Skeletal muscle cell (primary cell): ENCODE data around the gene METTL25B.
A peak's percentile ranks its signal among the peaks of the same experiment; 100 is the strongest.

Experiments used
- DNase-seq: peaks from one replicate; pipeline ENCODE4 v3.0.0-alpha.2; 2010; ENCODE audit warnings: low read depth
- H3K4me3 ChIP-seq: 2 replicates; pipeline ENCODE4 v1.5.1; 2011; ENCODE audit warnings: low read depth, mild to moderate bottlenecking, control low read depth, low read length, moderate library complexity

The METTL25B gene

GRCh38 chr1:156721131-156721530, 7.1 kb upstream of the METTL25B start:
- H3K4me3 ChIP-seq: no peak overlapping the region

DNA sequence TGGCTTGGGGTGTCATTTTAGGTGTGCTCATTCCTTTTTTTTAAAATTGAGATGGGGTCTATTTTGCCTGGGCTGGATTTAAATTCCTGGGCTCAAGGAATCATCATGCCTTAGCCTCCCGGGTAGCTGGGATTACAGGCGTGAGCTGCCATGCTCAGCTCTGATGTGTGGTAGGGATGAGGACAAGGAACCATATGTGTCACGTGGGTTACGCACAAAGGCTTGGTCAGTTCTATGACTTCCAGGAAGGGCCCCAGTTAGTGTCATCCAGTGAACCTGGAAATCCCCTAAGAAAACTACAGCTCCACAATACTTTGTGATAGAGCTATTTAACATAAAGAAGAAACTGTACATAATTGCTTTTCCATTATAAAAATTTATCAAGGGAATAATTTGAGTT, 6.7 kb upstream of the METTL25B start:
- no peak overlapping the region for H3K4me3 ChIP-seq
- DNase-seq: no peak

More at GRCh38 chr1:156721131-156721530, 7.1 kb upstream of the METTL25B start:
- no peak for DNase-seq

DNA sequence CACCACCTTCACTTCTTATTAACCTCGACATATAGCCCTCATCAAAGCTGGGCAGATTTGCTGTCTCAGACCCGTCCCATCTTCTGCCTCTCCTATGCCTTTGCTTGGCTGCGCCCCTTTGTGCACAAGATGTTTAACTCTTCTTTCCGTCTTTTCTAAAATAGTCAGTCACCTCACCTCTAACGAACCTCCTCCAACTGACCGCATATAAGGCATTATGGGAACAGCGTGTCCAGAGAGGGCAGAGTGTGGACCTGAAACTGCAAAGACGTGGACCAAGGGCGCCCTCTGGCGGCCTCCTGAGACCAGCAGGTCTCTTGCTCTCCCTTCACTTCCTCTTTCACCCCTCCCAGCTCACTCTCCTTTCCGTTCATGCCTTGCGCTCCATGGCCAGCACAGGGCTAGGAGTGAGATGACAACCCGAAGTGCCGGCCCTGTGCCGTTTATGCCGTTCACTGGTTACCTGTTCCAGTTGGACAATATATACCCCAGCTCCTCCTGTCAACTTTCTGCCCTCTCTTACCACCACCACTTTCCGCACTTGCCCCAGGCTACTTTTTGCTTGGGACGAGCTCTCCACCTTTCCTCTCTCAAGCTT, 2.5 kb upstream of the METTL25B start:
- H3K4me3 ChIP-seq: peak overlapping the region; percentile 43
- no peak for DNase-seq

GRCh38 chr1:156726549-156727226, 1.6 kb upstream of the METTL25B start:
- no peak for DNase-seq
- H3K4me3 ChIP-seq: peak overlapping the region; percentile 83

- DNase-seq: no peak
- H3K4me3 ChIP-seq: peak overlapping the region; percentile 83
These were observed 777 bp upstream of the METTL25B start for GRCh38 chr1:156727492-156727891.

GRCh38 chr1:156728599-156729462, 562 bp downstream of the METTL25B start, which contains the start of gene ISG20L2:
Gene ISG20L2 (minus strand): TSS chr1:156728766. CDS start chr1:156727652, 1,114 bp downstream.
- peak within 1 kb of the TSS; percentile 83 for H3K4me3 ChIP-seq
- peak; percentile 95 for DNase-seq

DNA sequence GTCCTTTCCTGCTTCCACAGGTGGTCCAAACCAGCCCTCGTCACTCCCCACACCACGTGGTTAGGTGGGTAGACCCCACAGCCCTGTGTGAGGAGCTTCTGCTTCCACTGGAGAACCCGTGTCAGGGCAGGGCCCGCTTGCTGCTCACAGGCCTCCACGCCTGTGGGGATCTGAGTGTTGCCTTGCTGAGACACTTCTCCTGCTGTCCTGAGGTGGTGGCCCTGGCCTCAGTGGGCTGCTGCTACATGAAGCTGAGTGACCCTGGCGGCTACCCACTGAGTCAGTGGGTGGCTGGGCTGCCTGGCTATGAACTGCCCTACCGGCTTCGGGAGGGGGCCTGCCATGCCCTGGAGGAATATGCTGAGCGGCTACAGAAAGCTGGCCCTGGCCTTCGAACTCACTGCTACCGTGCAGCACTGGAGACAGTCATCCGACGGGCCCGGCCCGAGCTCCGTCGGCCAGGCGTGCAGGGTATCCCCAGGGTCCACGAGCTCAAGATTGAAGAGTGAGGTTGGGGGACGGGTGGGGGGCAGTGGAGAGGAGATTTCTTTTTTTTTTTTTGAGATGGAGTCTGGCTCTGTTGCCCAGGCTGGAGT, 5.8 kb downstream of the METTL25B start:
- H3K4me3 ChIP-seq: no peak overlapping the region
- no peak for DNase-seq

DNA sequence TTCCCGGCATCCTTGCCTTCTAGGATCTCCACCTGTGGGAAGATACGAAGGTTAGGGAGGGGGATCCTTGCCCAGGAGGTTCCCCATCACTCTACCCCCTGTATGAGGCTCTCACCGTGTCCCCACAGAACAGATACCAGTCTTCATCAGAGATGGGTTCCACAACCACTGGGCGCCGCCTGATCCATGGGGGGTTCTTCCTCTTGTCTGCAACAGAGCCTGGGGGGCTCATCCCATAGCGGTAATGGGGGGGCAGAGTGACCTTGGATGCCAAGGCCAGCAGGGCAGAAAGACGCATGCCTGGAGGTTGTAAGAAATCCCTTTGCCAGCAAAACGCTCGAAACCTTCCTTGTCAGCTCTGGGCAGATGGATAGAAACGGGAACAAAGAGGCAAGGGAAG, 10.1 kb downstream of the METTL25B start:
- H3K4me3 ChIP-seq: no peak overlapping the region
- DNase-seq: no peak

- H3K4me3 ChIP-seq: no peak overlapping the region
- no peak for DNase-seq
These were observed 10.6 kb downstream of the METTL25B start for GRCh38 chr1:156738916-156739315.

DNA sequence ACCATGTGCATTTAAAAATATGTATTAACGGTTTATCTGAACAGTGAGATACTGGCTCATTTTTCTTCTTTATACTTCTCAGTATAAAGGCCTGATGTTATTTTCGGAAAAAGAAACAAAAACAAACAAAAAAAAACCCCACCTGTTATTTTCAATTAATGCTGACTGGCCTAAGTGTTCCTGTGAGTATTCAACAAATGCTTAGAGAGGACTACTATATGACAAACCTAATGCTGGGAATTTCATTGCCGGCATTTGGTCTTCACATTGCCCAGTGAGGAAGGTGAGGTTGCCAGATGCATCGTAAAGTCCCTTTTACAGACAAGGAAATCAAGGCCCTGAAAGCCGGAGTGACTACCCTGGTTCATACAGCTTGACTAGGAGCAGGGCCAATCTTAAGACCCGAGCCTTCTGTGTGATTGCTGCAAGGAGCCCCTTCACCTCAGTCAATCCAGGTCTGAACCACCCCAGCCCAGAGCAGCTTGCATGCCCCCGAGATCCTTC, 12.0 kb downstream of the METTL25B start:
- no peak for DNase-seq
- H3K4me3 ChIP-seq: peak overlapping the region; percentile 86

GRCh38 chr1:156740741-156741480, 12.6 kb downstream of the METTL25B start, which contains the start of gene MRPL24:
Gene MRPL24 (minus strand): TSS chr1:156741088. CDS start chr1:156738704, 2,384 bp downstream.
- peak; percentile 98 for DNase-seq
- H3K4me3 ChIP-seq: peak within 1 kb of the TSS; percentile 86

GRCh38 chr1:156741481-156741983, 13.3 kb downstream of the METTL25B start:
- DNase-seq: no peak
- peak overlapping the region; percentile 27 for H3K4me3 ChIP-seq

GRCh38 chr1:156742017-156742416, 13.7 kb downstream of the METTL25B start:
- no peak overlapping the region for H3K4me3 ChIP-seq
- DNase-seq: no peak

DNA sequence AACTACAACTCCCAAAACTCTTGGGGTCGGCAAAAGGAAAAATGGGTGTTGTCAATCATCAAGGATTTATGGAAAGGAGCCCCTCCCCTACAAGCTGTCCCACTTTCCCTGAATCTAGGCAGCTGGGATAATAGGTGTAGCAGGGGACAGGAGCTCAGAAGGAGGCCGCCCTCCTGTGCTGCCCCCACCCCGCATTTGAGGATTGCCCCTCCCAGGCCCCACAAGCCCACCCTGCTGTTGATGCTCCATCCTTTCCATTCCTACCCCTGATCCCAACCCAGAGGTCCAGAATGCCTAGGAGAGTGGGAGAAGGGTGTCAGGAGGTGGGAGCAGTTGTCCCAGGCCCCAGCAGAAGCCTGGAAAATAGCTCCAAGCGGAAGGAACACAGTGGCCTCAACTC, 14.5 kb downstream of the METTL25B start:
- no peak overlapping the region for H3K4me3 ChIP-seq

GRCh38 chr1:156743367-156744302, 15.4 kb downstream of the METTL25B start:
- no peak for DNase-seq
- no peak overlapping the region for H3K4me3 ChIP-seq

More for the DNA sequence above, 14.5 kb downstream of the METTL25B start:
- no peak for DNase-seq

DNA sequence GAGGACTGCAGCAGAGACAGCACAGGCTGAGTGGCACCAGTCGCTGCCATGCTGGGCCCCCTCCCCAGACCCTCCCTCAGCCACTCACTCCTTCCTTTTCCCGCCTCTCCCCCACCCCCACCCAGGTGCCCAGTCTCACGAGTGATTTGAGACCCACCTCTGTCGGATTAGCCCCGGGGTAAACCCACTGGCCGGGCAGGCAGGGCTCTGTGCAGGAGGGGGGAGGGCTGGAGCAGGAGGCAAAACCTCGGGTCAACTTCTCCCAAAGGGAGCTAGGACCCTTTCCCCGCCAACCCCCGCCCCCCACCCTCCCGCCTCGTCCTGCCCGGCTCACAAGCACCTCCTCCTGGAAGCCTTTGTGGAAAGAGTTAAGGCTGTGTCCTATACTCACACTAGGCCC, 16.1 kb downstream of the METTL25B start:
- no peak overlapping the region for H3K4me3 ChIP-seq
- DNase-seq: no peak

GRCh38 chr1:156744786-156745419, 16.6 kb downstream of the METTL25B start:
- no peak for DNase-seq
- H3K4me3 ChIP-seq: no peak overlapping the region
